Fibroblast of the aortic adventitia (primary cell): ENCODE results near the gene GOT1. TPM values are rescaled to one million over a fixed set of nuclear protein-coding genes. Genes with fewer than 3 reads are reported as not detected.
A peak's percentile ranks its signal among the peaks of the same experiment; 100 is the strongest.

Experiments used
- DNase-seq: peaks from one replicate; pipeline ENCODE4 v3.0.0-alpha.2; 2010; ENCODE audit warnings: low read depth
- H3K4me3 ChIP-seq: 2 replicates; pipeline ENCODE4 v1.5.1; 2011; ENCODE audit warnings: low read depth, mild to moderate bottlenecking, control low read depth, low read length, moderate library complexity
- total RNA-seq: library from RNA; depleted of rRNA; stranded (reverse); fragments of >200 nt; gene quantifications from 2 replicates; pipeline ENCODE4 v1.2.3, GENCODE V29; 2012; ENCODE audit warnings: low replicate concordance
- TF ChIP-seq, protein P1 (sequence below): IDR thresholded peaks from 2 replicates; pipeline ENCODE4 v1.5.1; 2011; ENCODE audit warnings: mild to moderate bottlenecking, low read length, control low read depth, inconsistent platforms; ENCODE audit not compliant: insufficient read depth

Gene GOT1
- total RNA-seq, 1 donor = 33.7 TPM

DNA sequence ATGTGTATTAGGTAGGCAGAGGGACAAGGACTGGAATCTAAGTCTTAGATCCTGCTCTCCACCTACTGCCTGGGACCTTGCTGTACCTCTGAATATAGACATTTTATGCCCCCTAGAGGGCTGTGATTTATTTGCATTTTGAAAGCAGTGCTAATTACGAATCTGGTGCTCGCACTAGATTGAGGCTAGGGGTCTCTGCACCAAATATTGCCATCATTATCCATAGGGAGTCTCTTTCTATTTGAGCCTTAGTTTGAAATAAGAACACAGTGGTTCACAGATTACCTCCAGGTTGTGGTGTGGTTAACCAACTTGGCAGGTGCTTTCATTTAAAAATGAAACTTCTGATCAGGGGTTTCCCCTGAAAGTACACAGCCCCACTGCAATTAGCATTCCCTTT is 59.4 kb downstream of the GOT1 start:
- DNase-seq = peak; percentile 27
- TF ChIP-seq, protein P1, sequence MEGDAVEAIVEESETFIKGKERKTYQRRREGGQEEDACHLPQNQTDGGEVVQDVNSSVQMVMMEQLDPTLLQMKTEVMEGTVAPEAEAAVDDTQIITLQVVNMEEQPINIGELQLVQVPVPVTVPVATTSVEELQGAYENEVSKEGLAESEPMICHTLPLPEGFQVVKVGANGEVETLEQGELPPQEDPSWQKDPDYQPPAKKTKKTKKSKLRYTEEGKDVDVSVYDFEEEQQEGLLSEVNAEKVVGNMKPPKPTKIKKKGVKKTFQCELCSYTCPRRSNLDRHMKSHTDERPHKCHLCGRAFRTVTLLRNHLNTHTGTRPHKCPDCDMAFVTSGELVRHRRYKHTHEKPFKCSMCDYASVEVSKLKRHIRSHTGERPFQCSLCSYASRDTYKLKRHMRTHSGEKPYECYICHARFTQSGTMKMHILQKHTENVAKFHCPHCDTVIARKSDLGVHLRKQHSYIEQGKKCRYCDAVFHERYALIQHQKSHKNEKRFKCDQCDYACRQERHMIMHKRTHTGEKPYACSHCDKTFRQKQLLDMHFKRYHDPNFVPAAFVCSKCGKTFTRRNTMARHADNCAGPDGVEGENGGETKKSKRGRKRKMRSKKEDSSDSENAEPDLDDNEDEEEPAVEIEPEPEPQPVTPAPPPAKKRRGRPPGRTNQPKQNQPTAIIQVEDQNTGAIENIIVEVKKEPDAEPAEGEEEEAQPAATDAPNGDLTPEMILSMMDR = peak; percentile 38
- H3K4me3 ChIP-seq = no peak overlapping the region

DNA sequence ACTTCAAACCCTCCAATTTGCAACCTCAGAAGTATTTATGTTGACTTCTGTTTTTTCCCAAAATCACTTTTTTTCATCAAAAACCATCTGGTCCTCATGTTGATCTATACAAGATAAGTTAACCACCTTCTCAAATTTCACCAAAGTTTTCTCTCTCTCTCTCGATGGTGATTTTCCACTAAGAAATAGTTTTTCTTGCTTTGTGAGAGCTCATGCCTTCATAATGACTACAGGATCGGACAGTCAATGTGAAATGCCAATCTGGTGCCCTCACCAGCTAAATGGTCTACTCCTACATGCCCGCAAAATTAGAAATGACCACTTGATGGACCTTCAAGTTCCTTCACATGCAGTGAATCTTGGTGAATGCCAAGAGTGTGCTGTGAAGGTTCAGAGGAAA is 60.9 kb downstream of the GOT1 start:
- no peak overlapping the region for H3K4me3 ChIP-seq
- TF ChIP-seq, protein P1 = no peak
- DNase-seq = no peak

DNA sequence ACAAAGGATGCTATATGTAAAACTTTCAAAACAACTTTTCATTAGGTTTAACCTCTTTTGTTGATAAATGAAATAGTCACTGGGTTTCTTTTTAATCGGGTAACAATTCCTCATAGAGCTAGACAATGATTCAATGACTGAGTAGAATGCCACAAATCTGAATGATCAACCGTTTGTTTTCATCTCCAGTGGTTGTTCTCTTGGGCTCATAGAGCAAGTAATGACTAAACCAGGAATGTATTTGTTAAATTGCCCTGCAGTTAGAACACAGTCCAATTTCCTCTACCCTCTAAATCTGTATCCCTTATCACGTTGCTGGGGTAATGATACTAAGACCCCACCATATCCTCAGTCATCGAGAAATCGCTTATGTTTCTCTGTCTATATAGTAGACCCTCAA is 61.3 kb downstream of the GOT1 start:
- DNase-seq = no peak
- TF ChIP-seq, protein P1 = no peak
- no peak overlapping the region for H3K4me3 ChIP-seq

DNA sequence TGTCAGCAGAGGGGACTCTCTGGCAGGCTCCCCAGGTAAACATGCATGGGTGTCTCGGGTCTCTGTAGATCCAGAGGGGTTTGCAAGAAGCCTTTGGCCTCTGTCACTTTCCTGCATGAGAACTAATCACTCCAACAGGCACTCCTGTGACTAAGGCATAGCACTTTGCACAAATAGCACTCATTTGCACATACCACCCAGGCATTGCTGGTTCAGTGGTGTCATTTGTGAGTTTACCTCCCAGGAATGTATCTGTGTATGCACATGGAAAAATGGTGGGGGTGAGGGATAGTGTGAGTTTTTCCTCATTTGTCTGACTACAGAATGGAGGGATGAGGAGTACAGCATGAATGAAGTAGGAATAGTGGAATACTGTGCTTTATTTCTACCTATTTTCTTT is 61.8 kb downstream of the GOT1 start:
- DNase-seq = no peak
- TF ChIP-seq, protein P1 = no peak
- H3K4me3 ChIP-seq = no peak overlapping the region

DNA sequence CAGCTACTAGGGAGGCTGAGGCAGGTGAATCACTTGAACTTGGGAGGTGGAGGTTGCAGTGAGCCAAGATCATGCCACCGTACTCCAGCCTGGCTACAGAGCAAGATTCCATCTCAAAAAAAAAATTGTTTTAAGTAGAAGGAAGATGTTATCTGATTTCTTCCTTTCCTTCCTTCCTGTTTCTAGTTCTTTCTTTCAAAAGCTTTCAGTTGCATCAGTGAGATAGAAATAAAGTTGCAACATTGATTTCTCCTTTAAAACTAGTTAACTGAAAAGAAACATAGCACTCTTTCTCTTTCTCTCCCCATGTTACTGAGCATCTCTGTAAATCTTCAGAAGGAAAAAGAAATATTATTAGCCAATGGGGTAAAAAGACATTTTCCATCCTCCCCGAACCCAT is 63.8 kb downstream of the GOT1 start:
- no peak overlapping the region for H3K4me3 ChIP-seq
- TF ChIP-seq, protein P1 = no peak
- no peak for DNase-seq

DNA sequence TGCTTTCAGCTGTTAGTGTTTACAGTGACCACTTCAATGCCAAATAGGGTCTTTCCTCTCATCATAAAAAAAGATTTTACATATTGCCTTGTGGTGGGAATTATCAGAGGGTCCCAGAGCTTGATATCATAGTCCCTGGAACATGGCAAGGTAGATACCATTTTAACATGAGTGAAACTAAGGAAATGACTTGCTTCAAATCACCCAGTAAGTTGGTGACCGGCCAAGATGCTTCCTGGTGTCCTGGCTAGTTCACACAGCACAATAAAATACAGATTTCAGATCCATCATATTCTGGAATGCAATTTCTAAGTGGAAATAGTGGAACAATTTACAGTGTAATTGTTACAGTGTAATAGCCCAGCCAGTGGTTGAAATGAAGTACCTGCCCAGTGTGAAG is 64.7 kb downstream of the GOT1 start:
- DNase-seq = no peak
- no peak overlapping the region for H3K4me3 ChIP-seq
- TF ChIP-seq, protein P1 = no peak

DNA sequence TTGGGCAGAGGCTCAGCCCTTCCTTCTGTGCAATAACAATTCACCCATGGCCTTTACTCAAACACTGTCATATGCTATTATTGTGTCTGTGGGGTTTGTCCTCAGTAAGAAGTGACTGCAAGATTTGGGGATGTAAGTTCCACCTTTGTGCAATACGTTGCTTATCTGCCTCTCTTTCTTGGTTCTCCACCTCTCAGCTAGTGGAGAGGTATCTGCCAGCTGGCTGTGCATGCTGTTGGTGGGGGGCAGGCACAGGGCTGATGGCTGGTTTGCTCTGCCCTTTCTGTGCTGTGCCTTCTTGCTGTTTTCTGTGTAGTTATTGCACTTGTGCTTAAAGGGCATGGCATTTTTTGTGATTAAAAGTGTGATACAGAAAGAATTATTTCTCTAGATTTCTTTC is 65.1 kb downstream of the GOT1 start:
- no peak overlapping the region for H3K4me3 ChIP-seq
- DNase-seq = no peak
- TF ChIP-seq, protein P1 = no peak
